Measurements from ENCODE around the gene VPS33A.

Gene VPS33A

GRCh38 chr12:122232691-122233090 is 33.6 kb downstream of the VPS33A start:
- Histone ChIP-seq H3K4me3 (no peak overlapping the region), H3K27ac (no peak overlapping the region)
- no peak for TF ChIP-seq CTCF (IDR thresholded peaks at IDR 0.05)
- DNase-seq (ENCODE audit: low spot score), result no peak

GRCh38 chr12:122230798-122231197 is 35.5 kb downstream of the VPS33A start:
- no peak for DNase-seq (ENCODE audit: low spot score)
- TF ChIP-seq CTCF (IDR thresholded peaks at IDR 0.05), result no peak

GRCh38 chr12:122228092-122228491 is 38.2 kb downstream of the VPS33A start:
- no peak overlapping the region for H3K27ac ChIP-seq
- no peak for TF ChIP-seq CTCF (IDR thresholded peaks at IDR 0.05)
- H3K4me3 ChIP-seq, result no peak overlapping the region
- DNase-seq (ENCODE audit: low spot score), result no peak

More at GRCh38 chr12:122230798-122231197, 35.5 kb downstream of the VPS33A start:
- Histone ChIP-seq H3K27ac (no peak overlapping the region), H3K4me3 (no peak overlapping the region)

GRCh38 chr12:122227341-122227740 is 39.0 kb downstream of the VPS33A start:
- no peak overlapping the region for H3K27ac ChIP-seq
- H3K4me3 ChIP-seq, result no peak overlapping the region

GRCh38 chr12:122226366-122227125 is 39.7 kb downstream of the VPS33A start:
- DNase-seq (ENCODE audit: low spot score), result no peak
- peak overlapping the region in 1 of 2 donors; percentile 71 for H3K27ac ChIP-seq
- TF ChIP-seq CTCF (IDR thresholded peaks at IDR 0.05), result no peak
- H3K4me3 ChIP-seq, result peak overlapping the region; percentile 66

More at GRCh38 chr12:122227341-122227740, 39.0 kb downstream of the VPS33A start:
- no peak for TF ChIP-seq CTCF (IDR thresholded peaks at IDR 0.05)
- no peak for DNase-seq (ENCODE audit: low spot score)

GRCh38 chr12:122225683-122226365 is 40.5 kb downstream of the VPS33A start, which contains the start of gene DIABLO:
TSS of gene DIABLO (minus strand) at chr12:122226052. CDS start at chr12:122226014, 38 bp downstream.
- peak; percentile 100 for DNase-seq (ENCODE audit: low spot score)
- peak within 1 kb of the TSS; percentile 80 for H3K4me3 ChIP-seq
- TF ChIP-seq CTCF (IDR thresholded peaks at IDR 0.05), result no peak
- peak within 1 kb of the TSS; percentile 92 to 95 for H3K27ac ChIP-seq
